ENCODE measurements around the gene IFITM5.
"Not testable (repeated sequence)": the region's sequence is repeated elsewhere in the genome, so short reads cannot be mapped to it uniquely, and the experiment has no call there.

IFITM5 gene

GRCh38 chr11:328012-328411, 28.7 kb upstream of the IFITM5 start:
- no peak for DNase-seq (ENCODE audit: low read depth, low spot score)

GRCh38 chr11:327581-327923, 28.2 kb upstream of the IFITM5 start:
- no peak for DNase-seq (ENCODE audit: low read depth, low spot score)

GRCh38 chr11:326842-327580, 27.7 kb upstream of the IFITM5 start:
- no peak for DNase-seq (ENCODE audit: low read depth, low spot score)

GRCh38 chr11:326592-326841, 27.2 kb upstream of the IFITM5 start:
- no peak for DNase-seq (ENCODE audit: low read depth, low spot score)

GRCh38 chr11:325796-326591, 26.7 kb upstream of the IFITM5 start:
- DNase-seq (ENCODE audit: low read depth, low spot score), result no peak

GRCh38 chr11:324593-325517, 25.5 kb upstream of the IFITM5 start:
- not testable (repeated sequence) for DNase-seq (ENCODE audit: low read depth, low spot score)

- no peak for DNase-seq (ENCODE audit: low read depth, low spot score)
These were observed 24.8 kb upstream of the IFITM5 start for GRCh38 chr11:324156-324555.

GRCh38 chr11:319888-320273, 20.6 kb upstream of the IFITM5 start:
- DNase-seq (ENCODE audit: low read depth, low spot score), result not testable (repeated sequence)

- DNase-seq (ENCODE audit: low read depth, low spot score), result not testable (repeated sequence)
These were observed 20.0 kb upstream of the IFITM5 start for GRCh38 chr11:319121-319887.

GRCh38 chr11:318405-319120, 19.2 kb upstream of the IFITM5 start:
- not testable (repeated sequence) for DNase-seq (ENCODE audit: low read depth, low spot score)

GRCh38 chr11:317668-318404, 18.5 kb upstream of the IFITM5 start:
- not testable (repeated sequence) for DNase-seq (ENCODE audit: low read depth, low spot score)

- no peak for DNase-seq (ENCODE audit: low read depth, low spot score)
These were observed 17.6 kb upstream of the IFITM5 start for GRCh38 chr11:316891-317301.

GRCh38 chr11:316031-316701, 16.8 kb upstream of the IFITM5 start:
- DNase-seq (ENCODE audit: low read depth, low spot score), result no peak

GRCh38 chr11:315516-315994, 16.2 kb upstream of the IFITM5 start:
- DNase-seq (ENCODE audit: low read depth, low spot score), result no peak

GRCh38 chr11:315051-315481, 15.7 kb upstream of the IFITM5 start:
- DNase-seq (ENCODE audit: low read depth, low spot score), result no peak

GRCh38 chr11:314554-314875, 15.2 kb upstream of the IFITM5 start:
- DNase-seq (ENCODE audit: low read depth, low spot score), result not testable (repeated sequence)

GRCh38 chr11:313787-314553, 14.6 kb upstream of the IFITM5 start, which contains the start of gene IFITM1:
TSS of gene IFITM1 (plus strand) at chr11:314040. CDS start at chr11:314171, 131 bp downstream.
- no peak for DNase-seq (ENCODE audit: low read depth, low spot score)

GRCh38 chr11:313304-313786, 14.0 kb upstream of the IFITM5 start:
- DNase-seq (ENCODE audit: low read depth, low spot score), result no peak
